Stimulated activated CD8-positive, alpha-beta memory T cell treated with anti-CD3 and anti-CD28 coated beads, Interleukin-12 subunit alpha, Interleukin-12 subunit beta, amount 100 ng/mL, for 4 hours (primary cell): Measurements from ENCODE around the gene DOCK9.
"Not testable (repeated sequence)": the region's sequence is repeated elsewhere in the genome, so short reads cannot be mapped to it uniquely, and the experiment has no call there.

ENCODE experiments used
- DNase-seq: peaks from one replicate; pipeline ENCODE4 v3.0.0-alpha.2; 2020; ENCODE audit warnings: low read depth

Gene DOCK9

GRCh38 chr13:98772794-98773452 is 204.9 kb downstream of the DOCK9 start:
- no peak for DNase-seq

- no peak for DNase-seq
These were observed 205.8 kb downstream of the DOCK9 start for GRCh38 chr13:98771838-98772611.

DNA sequence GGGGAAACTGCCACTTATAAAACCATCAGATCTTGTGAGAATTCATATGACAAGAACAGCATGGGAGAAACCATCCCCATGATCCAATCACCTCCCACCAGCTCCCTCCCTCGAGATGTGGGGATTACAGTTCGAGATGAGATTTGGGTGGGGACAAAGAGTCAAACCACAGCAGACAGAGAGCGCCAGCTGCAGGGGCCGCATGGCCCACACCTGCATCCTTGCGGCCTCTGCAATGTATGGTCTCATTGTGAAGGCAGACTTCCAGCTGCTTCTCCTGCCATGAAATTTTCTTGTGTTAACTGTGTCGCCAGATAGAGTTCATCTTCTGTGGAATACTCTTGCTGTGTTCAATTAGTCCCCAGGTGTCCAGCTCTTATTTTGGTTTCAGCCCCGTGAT is 208.1 kb downstream of the DOCK9 start:
- DNase-seq = no peak

GRCh38 chr13:98768522-98768921 is 209.3 kb downstream of the DOCK9 start:
- DNase-seq = no peak

DNA sequence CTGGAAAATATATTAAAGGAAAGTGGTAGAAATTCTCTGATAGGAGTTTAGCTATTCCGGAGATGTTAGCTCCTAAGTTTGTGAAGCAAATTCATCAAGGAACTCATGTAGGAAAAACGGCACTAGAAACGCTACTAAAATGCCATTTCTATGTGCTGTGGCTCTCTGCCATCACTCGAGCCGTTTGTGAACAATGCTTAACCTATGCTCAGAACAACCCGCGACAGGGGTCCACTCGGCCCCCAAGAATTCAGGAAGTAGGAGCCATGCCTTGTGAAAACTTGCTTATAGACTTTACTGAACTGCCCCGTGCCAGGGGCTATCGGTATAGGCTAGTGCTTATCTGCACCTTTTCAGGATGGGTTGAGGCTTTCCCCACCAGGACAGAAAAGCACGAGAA is 211.2 kb downstream of the DOCK9 start:
- no peak for DNase-seq

GRCh38 chr13:98765996-98766519 is 211.8 kb downstream of the DOCK9 start:
- no peak for DNase-seq

DNA sequence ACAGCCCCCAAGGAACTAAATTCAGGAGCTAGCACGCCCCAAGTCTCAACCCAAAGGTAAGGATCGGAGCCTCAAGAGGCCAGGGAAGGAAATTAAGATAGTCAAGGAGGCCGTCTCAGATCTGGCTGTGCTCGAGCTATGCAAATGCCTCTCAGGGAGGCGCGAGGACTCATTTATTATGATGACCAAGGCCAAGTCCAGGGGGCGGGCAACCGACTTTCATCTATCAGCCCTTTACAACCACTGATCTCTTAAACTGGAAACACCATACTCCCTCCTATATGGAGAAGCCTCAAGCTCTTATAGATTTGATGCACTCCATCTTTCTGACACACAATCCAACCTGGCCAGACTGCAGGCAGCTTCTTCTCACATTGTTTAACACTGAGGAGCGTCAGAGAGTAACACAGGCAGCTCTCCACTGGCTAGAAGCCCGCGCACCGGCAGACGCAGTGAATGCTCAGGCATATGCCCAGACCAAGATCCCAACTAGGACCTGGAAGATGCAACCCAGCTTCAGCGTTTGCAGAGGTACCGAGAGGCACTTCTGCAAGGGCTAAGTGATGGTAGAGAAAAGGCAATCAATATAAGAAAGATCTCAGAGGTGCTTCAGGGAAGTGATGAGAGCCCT is 215.8 kb downstream of the DOCK9 start:
- DNase-seq = no peak

DNA sequence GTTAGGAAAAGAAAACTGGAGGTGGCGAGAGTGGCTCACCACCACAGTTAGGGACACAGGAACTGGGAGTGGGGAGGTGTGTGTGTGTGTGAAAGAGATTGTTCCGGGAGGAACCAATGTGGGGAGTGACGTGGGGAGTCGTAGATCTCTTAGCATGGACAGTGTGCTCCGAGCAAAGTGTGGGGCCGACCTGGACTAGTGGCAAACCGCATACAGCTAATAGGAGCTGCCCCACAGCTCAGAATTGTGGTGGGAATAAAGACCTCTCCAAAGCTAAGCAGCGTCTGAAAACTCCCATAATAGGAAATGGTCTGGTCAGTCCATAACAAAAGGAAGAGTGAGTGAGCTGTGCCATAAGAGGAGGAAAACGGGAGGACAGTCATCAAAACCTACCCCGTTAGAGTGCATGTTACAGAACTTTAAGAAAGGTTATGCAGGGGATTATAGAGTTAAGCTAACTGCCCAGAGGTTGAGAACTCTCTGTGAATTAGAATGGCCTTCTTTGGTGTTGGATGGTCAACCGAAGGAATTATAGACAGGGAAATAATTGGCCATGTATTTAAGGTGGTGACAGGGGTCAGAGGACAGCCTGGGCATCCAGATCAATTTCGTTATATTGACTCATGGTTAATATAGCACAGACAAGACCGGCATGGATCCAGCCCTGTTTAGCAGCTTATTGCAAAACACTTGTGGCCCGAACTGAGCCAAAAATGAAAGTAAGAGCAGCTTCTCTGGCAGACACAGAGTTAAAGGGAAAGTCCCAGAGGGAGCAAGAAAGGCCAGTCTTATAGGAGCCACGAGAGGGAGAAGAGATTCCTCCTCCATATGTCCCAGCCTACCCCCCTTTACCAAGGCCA is 216.5 kb downstream of the DOCK9 start:
- no peak for DNase-seq

DNA sequence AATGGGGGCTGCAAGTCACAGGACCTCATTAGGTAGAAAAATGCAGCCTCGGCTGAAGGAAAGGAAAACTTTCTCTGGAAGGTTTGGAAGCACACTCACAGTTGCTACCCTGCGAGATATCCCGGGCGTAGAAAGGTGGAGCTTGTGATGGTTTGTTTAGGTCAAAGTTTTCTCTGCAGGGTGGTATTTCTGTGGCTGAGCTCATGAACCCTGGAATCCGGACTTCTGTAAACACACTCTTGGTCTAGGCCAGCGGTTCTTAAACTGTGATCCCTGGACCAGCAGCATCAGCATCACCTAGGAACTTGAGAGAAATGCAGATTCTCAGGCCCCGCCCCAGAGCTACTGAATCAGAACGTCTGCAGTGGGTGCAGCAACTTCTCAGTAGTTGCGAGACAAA is 222.1 kb downstream of the DOCK9 start:
- DNase-seq = no peak

DNA sequence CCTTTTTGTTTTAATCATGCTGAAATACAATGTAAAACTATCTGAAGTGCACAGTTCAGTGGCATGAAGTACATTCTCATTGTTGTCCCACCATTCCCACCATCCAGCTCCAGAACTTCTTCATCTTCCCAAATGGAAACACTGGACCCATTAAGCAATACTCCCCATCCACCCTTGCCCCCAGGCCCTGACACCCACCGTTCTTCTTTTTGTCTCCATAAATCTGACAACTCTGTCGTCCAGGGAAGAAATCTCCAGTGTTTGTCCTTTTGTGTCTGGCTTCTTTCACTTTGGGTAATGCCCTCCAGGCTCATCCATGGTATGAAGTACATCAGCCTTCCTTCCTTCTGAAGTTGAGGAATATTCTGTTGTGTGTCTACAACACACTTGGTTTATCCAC is 222.7 kb downstream of the DOCK9 start:
- DNase-seq = no peak

- not testable (repeated sequence) for DNase-seq
These were observed 223.4 kb downstream of the DOCK9 start for GRCh38 chr13:98754468-98754867.

DNA sequence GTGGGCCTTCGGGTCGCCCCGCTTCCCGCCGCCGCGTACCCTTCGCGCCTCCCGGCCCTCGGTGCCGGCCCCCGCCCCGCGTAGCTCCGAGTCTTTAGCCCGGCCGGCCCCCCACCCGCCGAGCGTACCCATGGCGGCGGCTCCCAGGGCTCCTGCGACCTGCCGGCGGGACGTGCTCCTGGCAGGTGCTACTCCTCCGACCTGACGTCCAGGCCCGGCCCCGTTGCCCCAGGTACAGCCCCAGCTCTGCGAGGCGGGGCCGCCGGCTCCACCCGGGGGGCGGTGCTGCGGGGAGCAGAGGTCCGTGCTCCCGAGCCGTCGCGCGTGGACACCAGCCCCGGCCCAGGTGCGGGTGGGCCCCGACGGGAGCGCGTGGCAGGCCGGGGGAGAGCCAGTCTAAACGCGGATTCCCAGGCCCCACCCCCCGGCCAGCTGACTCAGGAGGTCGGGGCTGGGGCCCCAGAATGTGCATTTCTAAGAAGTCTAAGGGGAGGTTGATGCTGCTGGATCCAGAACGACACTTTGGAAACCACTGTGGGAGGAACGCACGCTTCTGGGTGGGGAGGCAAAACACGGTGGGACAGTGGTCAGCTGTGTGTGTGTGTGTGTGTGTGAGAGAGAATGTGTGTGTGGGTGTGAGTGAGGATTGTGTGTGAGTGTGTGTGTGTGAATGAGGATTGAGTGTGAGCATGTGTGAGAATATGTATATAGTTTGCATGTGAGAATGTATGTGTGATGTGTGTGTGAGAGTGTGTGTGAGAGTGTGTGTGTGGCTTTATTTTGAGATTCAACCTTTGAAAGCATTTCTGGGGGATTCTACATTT is 225.2 kb downstream of the DOCK9 start, which contains the start of gene SLC15A1:
Gene SLC15A1, minus strand, starts transcription at position 206 of the 824 bp plus-strand sequence. Its CDS starts 74 bp downstream, at position 132.
- DNase-seq = no peak

- DNase-seq = no peak
These were observed 225.9 kb downstream of the DOCK9 start for GRCh38 chr13:98751861-98752466.

- DNase-seq = no peak
These were observed 226.5 kb downstream of the DOCK9 start for GRCh38 chr13:98751367-98751782.

DNA sequence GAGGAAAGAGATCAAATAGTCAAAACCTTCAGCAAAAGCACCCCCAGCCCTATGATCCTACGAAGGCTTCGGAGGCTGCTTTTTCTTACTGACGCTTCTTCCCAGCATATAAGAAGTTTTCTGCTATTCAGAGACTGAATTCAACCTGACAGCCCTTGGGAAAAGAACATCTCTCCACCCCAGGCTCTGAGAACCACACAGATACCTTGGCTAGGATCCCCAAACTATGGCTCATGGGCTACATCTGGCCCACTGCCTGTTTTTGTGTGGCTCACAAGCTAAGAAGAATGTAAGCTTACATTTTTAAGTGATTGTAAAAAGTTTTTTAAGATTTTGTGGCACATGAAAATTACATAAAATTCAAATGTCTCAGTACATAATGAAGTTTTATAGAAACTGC is 228.4 kb downstream of the DOCK9 start:
- no peak for DNase-seq

DNA sequence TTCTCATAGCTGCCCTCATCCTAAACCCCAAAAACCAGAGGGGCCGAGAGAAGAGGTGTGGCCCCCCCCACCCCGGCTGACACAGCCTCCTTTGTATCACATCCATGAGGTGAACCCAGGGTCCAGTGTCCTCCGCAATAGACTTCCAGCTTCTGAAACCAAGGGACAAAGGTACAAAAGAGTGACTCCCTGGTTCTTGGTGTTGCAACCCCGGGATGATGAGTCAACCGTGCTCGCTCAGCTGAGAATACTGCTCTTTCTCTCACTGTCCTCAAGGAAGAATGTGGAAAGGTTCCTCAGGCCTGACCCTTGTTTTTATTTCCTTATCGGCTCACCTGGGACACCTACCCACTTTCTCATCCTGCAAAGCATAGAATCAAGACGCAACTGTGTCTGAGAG is 230.9 kb downstream of the DOCK9 start:
- DNase-seq = no peak
